Common myeloid progenitor, CD34-positive (primary cell): ENCODE measurements around the gene DOK7.

ENCODE experiments used
- CTCF ChIA-PET: fragments of 350-600 bp; sonication (Branson Sonifier 250); formaldehyde crosslinking; loops from one replicate; lab custom pipeline; 2021; ENCODE audit warnings: antibody characterized with exemption; lab: Charles Lee
- POLR2A ChIA-PET: fragments of 350-600 bp; sonication (Branson Sonifier 250); formaldehyde crosslinking; loops from one replicate; lab custom pipeline; 2021; ENCODE audit warnings: antibody characterized with exemption; lab: Charles Lee
- DNase-seq, 3 donors: peaks; one replicate each; pipeline versions ENCODE4 v3.0.0 to v3.0.0-alpha.2; 2013
- H3K27ac ChIP-seq, 2 experiments: 1 replicate in 1 of 2; 2 replicates in 1 of 2; pipeline ENCODE4 v1.7.0; 2013; ENCODE audit warnings: inconsistent platforms in 2 of 2, low read length in 2 of 2, mild to moderate bottlenecking in 2 of 2, low read depth in 1 of 2, moderate library complexity in 1 of 2; ENCODE audit not compliant: severe bottlenecking in 2 of 2, insufficient read depth in 1 of 2, poor library complexity in 1 of 2
- H3K27me3 ChIP-seq, 5 experiments: replicated peaks in 2 of 5; 1 replicate in 3 of 5; 2 replicates in 2 of 5; pipeline versions ENCODE4 v1.6.1 to v1.7.0; 2013; ENCODE audit warnings: low read length in 4 of 5, mild to moderate bottlenecking in 2 of 5, moderate library complexity in 2 of 5, inconsistent platforms in 1 of 5; ENCODE audit not compliant: insufficient read depth in 5 of 5, control insufficient read depth in 4 of 5
- H3K36me3 ChIP-seq, 4 experiments: 1 replicate in 2 of 4; 2 replicates in 2 of 4; pipeline versions ENCODE4 v1.6.1 to v1.7.0; 2013; ENCODE audit warnings: low read length in 3 of 4, control low read depth in 1 of 4, mild to moderate bottlenecking in 1 of 4; ENCODE audit not compliant: control insufficient read depth in 4 of 4, insufficient read depth in 4 of 4
- H3K4me1 ChIP-seq, 4 experiments: 1 replicate in 3 of 4; 2 replicates in 1 of 4; pipeline versions ENCODE4 v1.6.1 to v1.7.1; 2013; ENCODE audit warnings: low read length in 3 of 4, mild to moderate bottlenecking in 3 of 4, control low read depth in 1 of 4, inconsistent platforms in 1 of 4, moderate library complexity in 1 of 4; ENCODE audit not compliant: control insufficient read depth in 4 of 4, insufficient read depth in 4 of 4; ENCODE audit errors: control extremely low read depth in 1 of 4
- H3K4me3 ChIP-seq, 7 experiments: 1 replicate in 4 of 7; 2 replicates in 3 of 7; pipeline versions ENCODE4 v1.5.1 to v1.7.0; 2013; ENCODE audit warnings: mild to moderate bottlenecking in 7 of 7, low read length in 6 of 7, moderate library complexity in 6 of 7, inconsistent platforms in 2 of 7, low read depth in 2 of 7, control low read depth in 1 of 7; ENCODE audit not compliant: insufficient read depth in 4 of 7, control insufficient read depth in 1 of 7; ENCODE audit errors: extremely low read depth in 1 of 7
- H3K9me3 ChIP-seq, 5 experiments: 1 replicate in 4 of 5; 2 replicates in 1 of 5; pipeline versions ENCODE4 v1.6.1 to v1.7.1; 2013; ENCODE audit warnings: low read length in 4 of 5, mild to moderate bottlenecking in 2 of 5, inconsistent platforms in 1 of 5, low read depth in 1 of 5, moderate library complexity in 1 of 5; ENCODE audit not compliant: control insufficient read depth in 4 of 5, insufficient read depth in 2 of 5; ENCODE audit errors: control extremely low read depth in 1 of 5
- WGBS: methylation state at CpG from one replicate; pipeline ENCODE4 v1.1.5; 2013; ENCODE audit not compliant: insufficient coverage; 5-methylcytosine and 5-hydroxymethylcytosine counted together

Gene DOK7

GRCh38 chr4:3501126-3501824, 38.2 kb downstream of the DOK7 start:
- Histone ChIP-seq H3K27ac (no peak overlapping the region), H3K4me3 (no peak overlapping the region), H3K9me3 (no peaks in the 10 kb centered on the region), H3K4me1 (no peaks in the 10 kb centered on the region), H3K27me3 (peaks cover 0 to 5% (median 0%) of the 10 kb centered on the region in 5 experiments), H3K36me3 (peaks cover 2 to 37% (median 26%) of the 10 kb centered on the region in 4 experiments)
- CTCF ChIA-PET: interaction anchor here (1.1 kb wide), 1 partner anchor 20 kb away, joined by 3 read pairs; no protein-coding TSS in a partner anchor
- DNase-seq: no peak
- 93% methylated on average over 15 of the region's 24 CpGs for WGBS
- POLR2A ChIA-PET: no interaction called here

- Histone ChIP-seq H3K9me3 (no peaks in the 10 kb centered on the region), H3K4me3 (no peak overlapping the region), H3K4me1 (no peaks in the 10 kb centered on the region), H3K36me3 (peaks cover 2 to 40% (median 27%) of the 10 kb centered on the region in 4 experiments), H3K27ac (no peak overlapping the region), H3K27me3 (no peaks in the 10 kb centered on the region)
- WGBS: 95% methylated on average over 15 of the region's 19 CpGs
- POLR2A ChIA-PET: no interaction called here
- no peak for DNase-seq
- CTCF ChIA-PET: no interaction called here
Measured at GRCh38 chr4:3501825-3502425, 38.8 kb downstream of the DOK7 start.

- CTCF ChIA-PET: no interaction called here
- 92% methylated on average over 30 of the region's 39 CpGs for WGBS
- Histone ChIP-seq H3K4me3 (no peak overlapping the region), H3K4me1 (no peaks in the 10 kb centered on the region), H3K9me3 (no peaks in the 10 kb centered on the region), H3K27me3 (no peaks in the 10 kb centered on the region), H3K27ac (no peak overlapping the region), H3K36me3 (peaks cover 4 to 44% (median 29%) of the 10 kb centered on the region in 4 experiments)
- POLR2A ChIA-PET: no interaction called here
- no peak for DNase-seq
Measured at GRCh38 chr4:3502941-3503936, 40.1 kb downstream of the DOK7 start.

- no peak for DNase-seq
- no peak overlapping the region for H3K27ac ChIP-seq
- POLR2A ChIA-PET: interaction anchor here (0.6 kb wide), 2 partner anchors 24 to 80 kb away, joined by 3 to 4 read pairs; no protein-coding TSS in a partner anchor
Measured at GRCh38 chr4:3505231-3505630, 42.1 kb downstream of the DOK7 start.

GRCh38 chr4:3508542-3508941, 45.4 kb downstream of the DOK7 start:
- Histone ChIP-seq H3K27ac (no peak overlapping the region), H3K36me3 (peaks cover 4 to 68% (median 43%) of the 10 kb centered on the region in 4 experiments), H3K4me3 (no peak overlapping the region), H3K4me1 (peaks cover 0 to 6% (median 2%) of the 10 kb centered on the region in 4 experiments), H3K27me3 (no peaks in the 10 kb centered on the region), H3K9me3 (no peaks in the 10 kb centered on the region)
- DNase-seq: no peak
- ChIA-PET POLR2A (no interaction called here), CTCF (no interaction called here)
- WGBS: 78% methylated on average over 10 of the region's 10 CpGs

More at GRCh38 chr4:3505231-3505630, 42.1 kb downstream of the DOK7 start:
- Histone ChIP-seq H3K9me3 (no peaks in the 10 kb centered on the region), H3K4me3 (no peak overlapping the region), H3K36me3 (peaks cover 4 to 58% (median 40%) of the 10 kb centered on the region in 4 experiments), H3K4me1 (peaks cover 0 to 6% (median 2%) of the 10 kb centered on the region in 4 experiments), H3K27me3 (no peaks in the 10 kb centered on the region)
- CTCF ChIA-PET: interaction anchor here (1.3 to 2.1 kb wide), 2 partner anchors 25 to 61 kb away, joined by 4 to 6 read pairs; no protein-coding TSS in a partner anchor
- 95% methylated on average over 10 of the region's 16 CpGs for WGBS

GRCh38 chr4:3510481-3510880, 47.4 kb downstream of the DOK7 start:
- Histone ChIP-seq H3K27me3 (no peaks in the 10 kb centered on the region), H3K4me1 (peaks cover 0 to 6% (median 2%) of the 10 kb centered on the region in 4 experiments), H3K9me3 (no peaks in the 10 kb centered on the region), H3K27ac (no peak overlapping the region), H3K4me3 (no peak overlapping the region), H3K36me3 (peaks cover 2 to 78% (median 42%) of the 10 kb centered on the region in 4 experiments)
- no peak for DNase-seq
- WGBS: 86% methylated on average over 16 of the region's 16 CpGs
- ChIA-PET CTCF (interaction anchor here (0.6 to 1.3 kb wide), 2 partner anchors 14 to 16 kb away, joined by 3 read pairs; no protein-coding TSS in a partner anchor), POLR2A (no interaction called here)
